ENCODE results near the gene EGFR.

Gene EGFR

GRCh38 chr7:55108401-55108800 is 89.6 kb downstream of the EGFR start:
- no peak for DNase-seq

GRCh38 chr7:55108818-55109217 is 90.0 kb downstream of the EGFR start:
- DNase-seq, result no peak

- no peak for DNase-seq
Observed at GRCh38 chr7:55109404-55110167, 90.8 kb downstream of the EGFR start.

GRCh38 chr7:55110282-55110992 is 91.6 kb downstream of the EGFR start:
- no peak for DNase-seq

- no peak for DNase-seq
Observed at GRCh38 chr7:55110993-55111361, 92.2 kb downstream of the EGFR start.

GRCh38 chr7:55112056-55112455 is 93.2 kb downstream of the EGFR start:
- DNase-seq, result no peak

- no peak for DNase-seq
Observed at GRCh38 chr7:55113760-55114540, 95.1 kb downstream of the EGFR start.

- DNase-seq, result no peak
Observed at GRCh38 chr7:55117286-55117685, 98.5 kb downstream of the EGFR start.

- DNase-seq, result no peak
Observed at GRCh38 chr7:55118426-55118825, 99.6 kb downstream of the EGFR start.

GRCh38 chr7:55119571-55119970 is 100.8 kb downstream of the EGFR start:
- DNase-seq, result no peak

GRCh38 chr7:55120074-55120473 is 101.3 kb downstream of the EGFR start:
- no peak for DNase-seq

GRCh38 chr7:55120501-55121198 is 101.8 kb downstream of the EGFR start:
- DNase-seq, result no peak

- no peak for DNase-seq
Observed at GRCh38 chr7:55121249-55121648, 102.4 kb downstream of the EGFR start.

GRCh38 chr7:55122263-55122662 is 103.4 kb downstream of the EGFR start:
- DNase-seq, result no peak

GRCh38 chr7:55124989-55125875 is 106.4 kb downstream of the EGFR start:
- DNase-seq, result no peak

GRCh38 chr7:55127135-55127551 is 108.3 kb downstream of the EGFR start:
- DNase-seq, result no peak

GRCh38 chr7:55127622-55128081 is 108.8 kb downstream of the EGFR start:
- DNase-seq, result peak; percentile 40

GRCh38 chr7:55128693-55129394 is 110.0 kb downstream of the EGFR start:
- no peak for DNase-seq

GRCh38 chr7:55129541-55130394 is 111.0 kb downstream of the EGFR start:
- no peak for DNase-seq

Measured in NCI-H774 (cell line).